GM23248 (cell line): Measurements from ENCODE around the gene DUSP16.

Source experiments
- EZH2 ChIP-seq: fragments of 200-600 bp; sonication (generic); IDR thresholded peaks from 2 replicates; pipeline ENCODE4 v1.6.1; 2018; ENCODE audit warnings: antibody characterized with exemption, mild to moderate bottlenecking; ENCODE audit not compliant: insufficient read depth, poor library complexity, severe bottlenecking
- EZH2phosphoT487 ChIP-seq: fragments of 200-600 bp; sonication (generic); IDR thresholded peaks from 2 replicates; pipeline ENCODE4 v1.6.1; 2018; ENCODE audit warnings: antibody characterized with exemption, moderate library complexity, mild to moderate bottlenecking, low read depth; ENCODE audit not compliant: insufficient read depth

GRCh38 chr12:12425616-12426015 lies 137.0 kb downstream of the DUSP16 start:
- no peak for TF ChIP-seq EZH2
- no peak for TF ChIP-seq EZH2phosphoT487
